ENCODE results near the gene MYPN.

DNA sequence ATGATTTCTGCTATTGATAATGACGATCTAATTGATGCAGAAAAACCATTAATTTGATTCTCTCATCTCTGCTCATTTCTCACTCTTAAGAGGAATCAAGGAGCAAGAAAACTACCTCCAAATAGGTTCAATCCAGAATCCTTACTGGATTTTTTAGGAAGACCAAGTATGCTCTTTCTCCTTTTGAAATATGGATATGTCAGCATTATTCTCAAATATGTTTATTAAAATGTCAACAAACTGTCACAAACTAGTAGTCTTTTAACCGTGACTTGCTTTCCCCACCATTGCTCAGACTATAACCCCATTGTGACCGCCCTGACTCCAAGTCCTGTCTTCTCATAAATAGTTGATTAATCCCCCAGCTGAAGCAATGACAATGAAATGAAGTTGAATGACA, 123.8 kb downstream of the MYPN start:
- TF ChIP-seq CTCF (IDR thresholded peaks at IDR 0.05) = no peak
- no peak for TF ChIP-seq POLR2A (IDR thresholded peaks at IDR 0.05)
- no peak for TF ChIP-seq POLR2AphosphoS5 (IDR thresholded peaks at IDR 0.05)
